HG03039 (cell line): Measurements from ENCODE around the gene BSCL2.
"Not testable (repeated sequence)": the region's sequence is repeated elsewhere in the genome, so short reads cannot be mapped to it uniquely, and the experiment has no call there.

ENCODE experiments used
- ATAC-seq: cut with Tn5 transposase; IDR thresholded peaks from one replicate; pipeline ENCODE4 v1.9.1; 2021; ENCODE audit warnings: mild to moderate bottlenecking, moderate library complexity; ENCODE audit not compliant: unreplicated experiment

The BSCL2 gene

GRCh38 chr11:62719302-62719978, 12.2 kb upstream of the BSCL2 start:
- no peak for ATAC-seq

- ATAC-seq = no peak
These were observed 9.6 kb upstream of the BSCL2 start for GRCh38 chr11:62716816-62717215.

- ATAC-seq = no peak
These were observed 9.0 kb upstream of the BSCL2 start for GRCh38 chr11:62716206-62716605.

GRCh38 chr11:62715150-62716130, 8.2 kb upstream of the BSCL2 start:
- no peak for ATAC-seq

GRCh38 chr11:62713343-62713742, 6.1 kb upstream of the BSCL2 start:
- no peak for ATAC-seq

GRCh38 chr11:62712861-62713260, 5.6 kb upstream of the BSCL2 start:
- ATAC-seq = no peak

GRCh38 chr11:62712276-62712812, 5.1 kb upstream of the BSCL2 start:
- ATAC-seq = no peak

GRCh38 chr11:62710001-62710345, 2.7 kb upstream of the BSCL2 start:
- ATAC-seq = no peak

- ATAC-seq = peak; percentile 44
These were observed 2.2 kb upstream of the BSCL2 start for GRCh38 chr11:62709247-62710000.

- no peak for ATAC-seq
These were observed 1.6 kb upstream of the BSCL2 start for GRCh38 chr11:62708793-62709192.

GRCh38 chr11:62708392-62708791, 1.2 kb upstream of the BSCL2 start:
- no peak for ATAC-seq

GRCh38 chr11:62706850-62707247, 375 bp downstream of the BSCL2 start:
- no peak for ATAC-seq

- peak; percentile 53 for ATAC-seq
These were observed 1.1 kb downstream of the BSCL2 start for GRCh38 chr11:62705880-62706849.

- no peak for ATAC-seq
These were observed 1.8 kb downstream of the BSCL2 start for GRCh38 chr11:62705413-62705812.

GRCh38 chr11:62703921-62704320, 3.3 kb downstream of the BSCL2 start:
- ATAC-seq = not testable (repeated sequence)

- ATAC-seq = no peak
These were observed 5.0 kb downstream of the BSCL2 start for GRCh38 chr11:62702246-62702645.

- no peak for ATAC-seq
These were observed 12.6 kb downstream of the BSCL2 start for GRCh38 chr11:62694455-62695167.

GRCh38 chr11:62693624-62694023, 13.6 kb downstream of the BSCL2 start:
- not testable (repeated sequence) for ATAC-seq

- ATAC-seq = no peak
These were observed 17.6 kb downstream of the BSCL2 start, which contains the start of gene LRRN4CL for GRCh38 chr11:62689421-62690183. Gene LRRN4CL (minus strand): TSS chr11:62689530. CDS start chr11:62688508, 1,022 bp downstream.
